K562 (cell line): Measurements from ENCODE around the gene SLC2A9. TPM values are rescaled to one million over a fixed set of nuclear protein-coding genes. Genes with fewer than 3 reads are reported as not detected.

Experiments used
- BHLHE40 ChIP-seq: IDR thresholded peaks from 2 replicates; pipeline ENCODE4 v1.6.1; 2011; ENCODE audit warnings: low read length, improper control_type of control experiment
- MAFF ChIP-seq: IDR thresholded peaks from 2 replicates; pipeline ENCODE4 v1.6.1; 2012; ENCODE audit warnings: low read length, improper control_type of control experiment
- MAFG ChIP-seq: fragments of 450-650 bp; conservative IDR thresholded peaks from 2 replicates; pipeline ENCODE4 v1.6.1; 2016; ENCODE audit warnings: missing genetic modification characterization, missing compliant biosample characterization
- POLR3G ChIP-seq: IDR thresholded peaks from 2 replicates; pipeline ENCODE4 v1.6.1; 2011; ENCODE audit not compliant: insufficient read length, insufficient replicate concordance; ENCODE audit errors: extremely low read depth
- RBBP5 ChIP-seq: fragments of 200-600 bp; sonication (generic); IDR thresholded peaks from 2 replicates; pipeline ENCODE4 v1.6.1; 2012; ENCODE audit warnings: borderline replicate concordance, mild to moderate bottlenecking, low read length, control low read depth, inconsistent platforms; ENCODE audit not compliant: insufficient read depth, poor library complexity, severe bottlenecking
- SAFB ChIP-seq: fragments of 200-400 bp; formaldehyde crosslinking; IDR thresholded peaks from 2 replicates; pipeline ENCODE4 v1.6.1; 2017; ENCODE audit warnings: low read depth, low read length, borderline replicate concordance
- SAFB2 ChIP-seq: fragments of 200-400 bp; formaldehyde crosslinking; IDR thresholded peaks from 2 replicates; pipeline ENCODE4 v1.6.1; 2018; ENCODE audit warnings: borderline replicate concordance, low read length, low read depth, moderate library complexity; ENCODE audit not compliant: severe bottlenecking
- SMAD3 ChIP-seq: fragments of 450-650 bp; formaldehyde crosslinking; conservative IDR thresholded peaks from 2 replicates; pipeline ENCODE4 v1.4.0; 2020; ENCODE audit warnings: mild to moderate bottlenecking
- ZNF311 ChIP-seq: fragments of 250-450 bp; sonication (Bioruptor Pico); IDR thresholded peaks from 2 replicates; pipeline ENCODE4 v1.4.0; 2020; ENCODE audit warnings: mild to moderate bottlenecking, moderate library complexity
- ZNF764 ChIP-seq: fragments of 250-450 bp; sonication (Bioruptor Pico); IDR thresholded peaks from 2 replicates; pipeline ENCODE4 v1.4.0; 2020; ENCODE audit warnings: low read depth, mild to moderate bottlenecking, moderate library complexity
- polyA plus RNA-seq, 8 experiments: library from polyadenylated mRNA; depleted of rRNA in 4 of 8; stranded (reverse) in 5 of 8; unstranded in 3 of 8; fragments of >200 nt; fragmentation: Nextera tagmentation in 2 of 8; fragmentation: Illumina TruSeq in 1 of 8; extraction: Ambion mirVana in 2 of 8; extraction: Trizol in 1 of 8; gene quantifications; 2 replicates each; pipeline versions ENCODE4 v1.2.1 to v1.2.3, GENCODE V29; 2011 to 2014; ENCODE audit warnings: inconsistent platforms in 1 of 8, missing spikeins in 1 of 8
- total RNA-seq, 7 experiments: library from RNA; depleted of rRNA in 6 of 7; stranded (reverse); fragments of >200 nt in 6 of 7; fragmentation: Illumina TruSeq in 2 of 7; extraction: Trizol in 2 of 7; gene quantifications; 2 replicates each; pipeline versions ENCODE4 v1.2.1 to v1.2.3, GENCODE V29; 2011 to 2021; ENCODE audit warnings: low replicate concordance in 1 of 7
- TF ChIP-seq, protein P1 (sequence below): fragments of 250-450 bp; sonication (Bioruptor Pico); IDR thresholded peaks from 2 replicates; pipeline ENCODE4 v1.4.0; 2020; ENCODE audit warnings: mild to moderate bottlenecking, moderate library complexity
- TF ChIP-seq, protein P2 (sequence below), 2 experiments: fragments of 450-650 bp in 1 of 2; sonication (generic) in 1 of 2; formaldehyde crosslinking; conservative IDR thresholded peaks; 2 replicates each; pipeline versions ENCODE4 v1.4.0 to v1.8.1; 2020 to 2022; ENCODE audit warnings: mild to moderate bottlenecking in 1 of 2, missing genetic modification reagents in 1 of 2
- TF ChIP-seq, protein P3 (sequence below): fragments of 450-650 bp; IDR thresholded peaks from 2 replicates; pipeline ENCODE4 v1.6.1; 2018; ENCODE audit not compliant: partially characterized antibody
- TF ChIP-seq, protein P4 (sequence below): IDR thresholded peaks from 2 replicates; pipeline ENCODE4 v1.6.1; 2014; ENCODE audit warnings: antibody characterized with exemption

Gene SLC2A9
- total and polyA plus RNA-seq, 9 of the 15 experiments (the other 6 are each of a cell fraction or from before 2014, with no cell fraction given) = 0.15 to 1.9 (median 0.76) TPM

DNA sequence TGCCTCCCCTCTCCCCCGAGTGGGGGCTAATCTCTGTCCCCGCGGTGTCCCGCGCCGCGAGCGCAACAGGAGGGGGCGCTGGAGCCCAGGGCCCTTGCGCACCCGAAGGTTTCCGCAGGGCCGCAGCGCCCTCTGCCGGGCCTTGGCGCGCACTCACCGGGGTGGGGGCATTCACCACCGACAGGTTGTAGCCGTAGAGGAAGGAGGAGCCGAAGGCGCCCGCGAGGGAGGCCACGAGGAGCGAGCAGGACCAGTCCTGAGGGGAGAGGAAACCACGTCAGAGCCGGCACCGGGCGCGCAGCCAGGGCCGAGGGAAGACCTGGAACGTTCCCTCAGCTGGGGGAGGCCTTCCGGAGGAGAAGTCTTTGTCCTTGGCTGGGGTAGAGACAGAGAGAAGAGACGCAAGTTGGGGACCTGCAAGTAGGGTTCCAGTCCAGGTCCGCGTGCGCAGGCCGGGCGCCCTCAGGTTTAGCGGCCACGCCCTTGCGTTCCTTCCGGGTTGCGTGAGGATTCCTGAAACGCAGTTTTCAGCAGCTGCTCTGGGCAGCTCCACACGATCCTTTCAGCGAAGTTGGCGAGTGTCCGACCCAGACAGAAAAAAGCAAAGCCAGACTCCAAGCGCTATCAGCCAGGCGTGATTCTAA, 2.4 kb downstream of the SLC2A9 start (continued):
- TF ChIP-seq, protein P1, sequence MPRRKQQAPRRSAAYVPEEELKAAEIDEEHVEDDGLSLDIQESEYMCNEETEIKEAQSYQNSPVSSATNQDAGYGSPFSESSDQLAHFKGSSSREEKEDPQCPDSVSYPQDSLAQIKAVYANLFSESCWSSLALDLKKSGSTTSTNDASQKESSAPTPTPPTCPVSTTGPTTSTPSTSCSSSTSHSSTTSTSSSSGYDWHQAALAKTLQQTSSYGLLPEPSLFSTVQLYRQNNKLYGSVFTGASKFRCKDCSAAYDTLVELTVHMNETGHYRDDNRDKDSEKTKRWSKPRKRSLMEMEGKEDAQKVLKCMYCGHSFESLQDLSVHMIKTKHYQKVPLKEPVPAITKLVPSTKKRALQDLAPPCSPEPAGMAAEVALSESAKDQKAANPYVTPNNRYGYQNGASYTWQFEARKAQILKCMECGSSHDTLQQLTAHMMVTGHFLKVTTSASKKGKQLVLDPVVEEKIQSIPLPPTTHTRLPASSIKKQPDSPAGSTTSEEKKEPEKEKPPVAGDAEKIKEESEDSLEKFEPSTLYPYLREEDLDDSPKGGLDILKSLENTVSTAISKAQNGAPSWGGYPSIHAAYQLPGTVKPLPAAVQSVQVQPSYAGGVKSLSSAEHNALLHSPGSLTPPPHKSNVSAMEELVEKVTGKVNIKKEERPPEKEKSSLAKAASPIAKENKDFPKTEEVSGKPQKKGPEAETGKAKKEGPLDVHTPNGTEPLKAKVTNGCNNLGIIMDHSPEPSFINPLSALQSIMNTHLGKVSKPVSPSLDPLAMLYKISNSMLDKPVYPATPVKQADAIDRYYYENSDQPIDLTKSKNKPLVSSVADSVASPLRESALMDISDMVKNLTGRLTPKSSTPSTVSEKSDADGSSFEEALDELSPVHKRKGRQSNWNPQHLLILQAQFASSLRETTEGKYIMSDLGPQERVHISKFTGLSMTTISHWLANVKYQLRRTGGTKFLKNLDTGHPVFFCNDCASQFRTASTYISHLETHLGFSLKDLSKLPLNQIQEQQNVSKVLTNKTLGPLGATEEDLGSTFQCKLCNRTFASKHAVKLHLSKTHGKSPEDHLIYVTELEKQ (CRISPR knock-in tag) = no peak
- no peak for TF ChIP-seq SAFB2
- no peak for TF ChIP-seq ZNF764 (CRISPR knock-in tag)
- no peak for TF ChIP-seq SMAD3
- TF ChIP-seq, protein P2, sequence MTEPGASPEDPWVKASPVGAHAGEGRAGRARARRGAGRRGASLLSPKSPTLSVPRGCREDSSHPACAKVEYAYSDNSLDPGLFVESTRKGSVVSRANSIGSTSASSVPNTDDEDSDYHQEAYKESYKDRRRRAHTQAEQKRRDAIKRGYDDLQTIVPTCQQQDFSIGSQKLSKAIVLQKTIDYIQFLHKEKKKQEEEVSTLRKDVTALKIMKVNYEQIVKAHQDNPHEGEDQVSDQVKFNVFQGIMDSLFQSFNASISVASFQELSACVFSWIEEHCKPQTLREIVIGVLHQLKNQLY (CRISPR knock-in tag; conservative IDR thresholded peaks at IDR 0.05) = no peak
- TF ChIP-seq, protein P3, sequence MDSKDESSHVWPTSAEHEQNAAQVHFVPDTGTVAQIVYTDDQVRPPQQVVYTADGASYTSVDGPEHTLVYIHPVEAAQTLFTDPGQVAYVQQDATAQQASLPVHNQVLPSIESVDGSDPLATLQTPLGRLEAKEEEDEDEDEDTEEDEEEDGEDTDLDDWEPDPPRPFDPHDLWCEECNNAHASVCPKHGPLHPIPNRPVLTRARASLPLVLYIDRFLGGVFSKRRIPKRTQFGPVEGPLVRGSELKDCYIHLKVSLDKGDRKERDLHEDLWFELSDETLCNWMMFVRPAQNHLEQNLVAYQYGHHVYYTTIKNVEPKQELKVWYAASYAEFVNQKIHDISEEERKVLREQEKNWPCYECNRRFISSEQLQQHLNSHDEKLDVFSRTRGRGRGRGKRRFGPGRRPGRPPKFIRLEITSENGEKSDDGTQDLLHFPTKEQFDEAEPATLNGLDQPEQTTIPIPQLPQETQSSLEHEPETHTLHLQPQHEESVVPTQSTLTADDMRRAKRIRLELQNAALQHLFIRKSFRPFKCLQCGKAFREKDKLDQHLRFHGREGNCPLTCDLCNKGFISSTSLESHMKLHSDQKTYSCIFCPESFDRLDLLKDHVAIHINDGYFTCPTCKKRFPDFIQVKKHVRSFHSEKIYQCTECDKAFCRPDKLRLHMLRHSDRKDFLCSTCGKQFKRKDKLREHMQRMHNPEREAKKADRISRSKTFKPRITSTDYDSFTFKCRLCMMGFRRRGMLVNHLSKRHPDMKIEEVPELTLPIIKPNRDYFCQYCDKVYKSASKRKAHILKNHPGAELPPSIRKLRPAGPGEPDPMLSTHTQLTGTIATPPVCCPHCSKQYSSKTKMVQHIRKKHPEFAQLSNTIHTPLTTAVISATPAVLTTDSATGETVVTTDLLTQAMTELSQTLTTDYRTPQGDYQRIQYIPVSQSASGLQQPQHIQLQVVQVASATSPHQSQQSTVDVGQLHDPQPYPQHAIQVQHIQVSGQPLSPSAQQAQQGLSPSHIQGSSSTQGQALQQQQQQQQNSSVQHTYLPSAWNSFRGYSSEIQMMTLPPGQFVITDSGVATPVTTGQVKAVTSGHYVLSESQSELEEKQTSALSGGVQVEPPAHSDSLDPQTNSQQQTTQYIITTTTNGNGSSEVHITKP = no peak
- no peak for TF ChIP-seq MAFF
- TF ChIP-seq MAFG (tag) = no peak
- TF ChIP-seq POLR3G = no peak
- TF ChIP-seq, protein P4, sequence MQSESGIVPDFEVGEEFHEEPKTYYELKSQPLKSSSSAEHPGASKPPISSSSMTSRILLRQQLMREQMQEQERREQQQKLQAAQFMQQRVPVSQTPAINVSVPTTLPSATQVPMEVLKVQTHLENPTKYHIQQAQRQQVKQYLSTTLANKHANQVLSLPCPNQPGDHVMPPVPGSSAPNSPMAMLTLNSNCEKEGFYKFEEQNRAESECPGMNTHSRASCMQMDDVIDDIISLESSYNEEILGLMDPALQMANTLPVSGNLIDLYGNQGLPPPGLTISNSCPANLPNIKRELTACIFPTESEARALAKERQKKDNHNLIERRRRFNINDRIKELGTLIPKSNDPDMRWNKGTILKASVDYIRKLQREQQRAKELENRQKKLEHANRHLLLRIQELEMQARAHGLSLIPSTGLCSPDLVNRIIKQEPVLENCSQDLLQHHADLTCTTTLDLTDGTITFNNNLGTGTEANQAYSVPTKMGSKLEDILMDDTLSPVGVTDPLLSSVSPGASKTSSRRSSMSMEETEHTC = no peak
- TF ChIP-seq ZNF311 (CRISPR knock-in tag) = no peak
- TF ChIP-seq BHLHE40 = peak; percentile 9; the same call in 1 of the 2 replicates
- TF ChIP-seq RBBP5 = no peak
- peak; percentile 30; the same call in 1 of the 2 replicates for TF ChIP-seq SAFB
